ENCODE results near the gene PREX1. TPM values are rescaled to one million over a fixed set of nuclear protein-coding genes. Genes with fewer than 3 reads are reported as not detected.

PREX1 gene
- total and polyA plus RNA-seq, 2 donors (not counting 3 experiments of a cell fraction or from before 2014, with no cell fraction given), result 51.3 to 72.9 TPM

GRCh38 chr20:48653706-48654051 is 174.1 kb downstream of the PREX1 start:
- Histone ChIP-seq H3K27ac (ENCODE audit: insufficient read depth, low read depth, low read length) (no peak overlapping the region), H3K4me2 (ENCODE audit: insufficient read depth, low read length) (no peak overlapping the region), H2AFZ (ENCODE audit: low read depth, low read length) (no peak overlapping the region), H3K27me3 (ENCODE audit: control insufficient read depth in 2 of 2, insufficient read depth in 2 of 2, low read length in 2 of 2) (no peaks in the 10 kb centered on the region), H3K79me2 (ENCODE audit: control insufficient read depth, insufficient read depth, low read length) (no peaks in the 10 kb centered on the region), H3K4me1 (ENCODE audit: control insufficient read depth, extremely low read depth, insufficient read depth, low read length) (no peaks in the 10 kb centered on the region), H3K9ac (replicated peaks; ENCODE audit: extremely low read depth, insufficient read depth, low read length) (no peak overlapping the region), H4K20me1 (replicated peaks; ENCODE audit: control insufficient read depth, extremely low read depth, insufficient read depth, low read length) (no peaks in the 10 kb centered on the region), H3K4me3 (replicated peaks in 1 of 3; ENCODE audit: insufficient read depth in 1 of 3, low read depth in 1 of 3, low read length in 3 of 3) (no peak overlapping the region), H3K36me3 (ENCODE audit: control insufficient read depth in 2 of 2, extremely low read depth in 1 of 2, insufficient read depth in 2 of 2, low read length in 2 of 2) (peaks cover 23 to 72% of the 10 kb centered on the region in 2 experiments), H3K9me3 (replicated peaks; ENCODE audit: control insufficient read depth, insufficient read depth, low read length) (no peaks in the 10 kb centered on the region), H3K9me1 (replicated peaks; ENCODE audit: control insufficient read depth, extremely low read depth, insufficient read depth, low read length) (no peaks in the 10 kb centered on the region)
- POLR2A ChIA-PET, result no interaction called here
- BruUV-seq (replicated peaks), result no TSS peak
- FAIRE-seq, result no peak
- no peak for DNase-seq (ENCODE audit: low read depth, low spot score)
- TF ChIP-seq CTCF (IDR thresholded peaks at IDR 0.05; ENCODE audit: extremely low read depth in 1 of 2, insufficient read depth in 1 of 2, low read depth in 1 of 2, low read length in 2 of 2) (no peak), MYC (IDR thresholded peaks at IDR 0.05; ENCODE audit: low read depth, low read length) (no peak), FOS (IDR thresholded peaks at IDR 0.05; ENCODE audit: borderline replicate concordance, insufficient read depth, low read length) (no peak), JUN (IDR thresholded peaks at IDR 0.05; ENCODE audit: borderline replicate concordance, insufficient read depth, insufficient read length, low read depth) (no peak), GATA2 (IDR thresholded peaks at IDR 0.05; ENCODE audit: insufficient read depth, insufficient read length, low read depth, low read length) (no peak), POLR2A (IDR thresholded peaks at IDR 0.05; ENCODE audit: low read depth, low read length) (no peak), POLR2AphosphoS5 (IDR thresholded peaks at IDR 0.05; ENCODE audit: insufficient read depth, low read depth, low read length) (no peak), EZH2 (IDR thresholded peaks at IDR 0.05; ENCODE audit: borderline replicate concordance, low read depth, low read length, severe bottlenecking) (no peak), MAX (IDR thresholded peaks at IDR 0.05; ENCODE audit: insufficient read depth, insufficient read length) (no peak)
- intact Hi-C loops (cut with micrococcal nuclease), result no loop called here
- dilution Hi-C loops (cut with MboI; ENCODE audit: extremely low pct_ligation_motif_present, low sequenced_read_pairs), result loop anchor here (25.0 kb wide), 1 partner anchor 259 kb away; the partner anchor contains the start of gene ARFGEF2
- CTCF ChIA-PET, result no interaction called here
